Body of pancreas (tissue), 4 donors: ENCODE data around the gene CACNA1E.

Source experiments
- POLR2A ChIP-seq, 3 donors: fragments of 450-650 bp; IDR thresholded peaks; one replicate each; pipeline ENCODE4 v1.6.1; 2016; ENCODE audit warnings: antibody characterized with exemption in 3 of 3, mild to moderate bottlenecking in 2 of 3
- TF ChIP-seq, protein P1 (sequence below), 7 experiments: fragments of 450-650 bp in 4 of 7; fragments of 200-600 bp in 3 of 7; sonication (generic) in 3 of 7; IDR thresholded peaks; one replicate each; pipeline ENCODE4 v1.5.1; 2016 to 2019; ENCODE audit warnings: antibody characterized with exemption in 7 of 7

DNA sequence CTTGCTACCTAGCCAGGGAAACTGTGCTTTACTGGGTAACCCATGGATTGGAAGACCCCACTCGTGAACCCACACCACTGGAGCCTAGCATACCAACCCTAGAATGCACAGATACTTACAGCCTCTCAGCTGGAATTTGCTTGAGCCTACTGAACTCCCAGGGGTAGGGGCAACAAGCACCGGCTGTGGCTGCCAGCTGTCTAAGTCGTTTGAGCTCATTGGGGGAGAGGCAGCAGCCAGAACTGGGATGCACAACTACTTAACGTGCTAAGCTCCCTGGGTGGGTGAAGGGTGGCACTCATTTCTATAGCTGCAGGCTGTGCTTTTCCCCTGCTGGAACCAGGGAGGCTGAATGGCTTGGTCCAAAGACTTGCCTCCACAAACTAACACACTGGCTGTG, 365.8 kb downstream of the CACNA1E start:
- TF ChIP-seq, protein P1, sequence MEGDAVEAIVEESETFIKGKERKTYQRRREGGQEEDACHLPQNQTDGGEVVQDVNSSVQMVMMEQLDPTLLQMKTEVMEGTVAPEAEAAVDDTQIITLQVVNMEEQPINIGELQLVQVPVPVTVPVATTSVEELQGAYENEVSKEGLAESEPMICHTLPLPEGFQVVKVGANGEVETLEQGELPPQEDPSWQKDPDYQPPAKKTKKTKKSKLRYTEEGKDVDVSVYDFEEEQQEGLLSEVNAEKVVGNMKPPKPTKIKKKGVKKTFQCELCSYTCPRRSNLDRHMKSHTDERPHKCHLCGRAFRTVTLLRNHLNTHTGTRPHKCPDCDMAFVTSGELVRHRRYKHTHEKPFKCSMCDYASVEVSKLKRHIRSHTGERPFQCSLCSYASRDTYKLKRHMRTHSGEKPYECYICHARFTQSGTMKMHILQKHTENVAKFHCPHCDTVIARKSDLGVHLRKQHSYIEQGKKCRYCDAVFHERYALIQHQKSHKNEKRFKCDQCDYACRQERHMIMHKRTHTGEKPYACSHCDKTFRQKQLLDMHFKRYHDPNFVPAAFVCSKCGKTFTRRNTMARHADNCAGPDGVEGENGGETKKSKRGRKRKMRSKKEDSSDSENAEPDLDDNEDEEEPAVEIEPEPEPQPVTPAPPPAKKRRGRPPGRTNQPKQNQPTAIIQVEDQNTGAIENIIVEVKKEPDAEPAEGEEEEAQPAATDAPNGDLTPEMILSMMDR (IDR thresholded peaks at IDR 0.05), result no peak
- TF ChIP-seq POLR2A (IDR thresholded peaks at IDR 0.05), result no peak
